Neural cell (in vitro differentiated cells): Measurements from ENCODE around the gene COL6A5. TPM values are rescaled to one million over a fixed set of nuclear protein-coding genes. Genes with fewer than 3 reads are reported as not detected.

Source experiments
- H2AFZ ChIP-seq: fragments of 200-600, 300-800 bp; sonication (generic), shearing (Covaris generic); 2 replicates; pipeline ENCODE4 v1.6.0; 2014; ENCODE audit warnings: low read depth, mild to moderate bottlenecking, antibody characterized with exemption, low read length, moderate library complexity
- H3F3A ChIP-seq: fragments of 200-600 bp; shearing (Covaris generic); 2 replicates; pipeline ENCODE4 v1.6.1; 2016; ENCODE audit warnings: mild to moderate bottlenecking, moderate library complexity, mixed read lengths, antibody characterized with exemption, low read length; ENCODE audit not compliant: insufficient read depth, poor library complexity, severe bottlenecking
- H3K27ac ChIP-seq: fragments of 200-600, 300-800 bp; sonication (generic), shearing (Covaris generic); 2 replicates; pipeline ENCODE4 v1.5.1; 2014; ENCODE audit warnings: mild to moderate bottlenecking, low read length, moderate library complexity
- H3K27me3 ChIP-seq: fragments of 300-800, 200-600 bp; sonication (generic), shearing (Covaris generic); 2 replicates; pipeline ENCODE4 v1.6.0; 2014; ENCODE audit warnings: mild to moderate bottlenecking, low read depth, low read length, moderate library complexity; ENCODE audit not compliant: insufficient read depth
- H3K36me3 ChIP-seq: fragments of 300-800, 200-600 bp; sonication (generic), shearing (Covaris generic); 2 replicates; pipeline ENCODE4 v1.5.1; 2014; ENCODE audit warnings: mild to moderate bottlenecking, antibody characterized with exemption, low read length, moderate library complexity; ENCODE audit not compliant: insufficient read depth
- H3K4me2 ChIP-seq: fragments of 300-800, 200-600 bp; sonication (generic), shearing (Covaris generic); 2 replicates; pipeline ENCODE4 v1.6.0; 2014; ENCODE audit warnings: mild to moderate bottlenecking, low read length
- H3K4me3 ChIP-seq: fragments of 300-800, 200-600 bp; sonication (generic), shearing (Covaris generic); 2 replicates; pipeline ENCODE4 v1.5.1; 2014; ENCODE audit warnings: mild to moderate bottlenecking, low read length, moderate library complexity
- H3K79me2 ChIP-seq: fragments of 200-600 bp; shearing (Covaris generic); replicated peaks from 2 replicates; pipeline ENCODE4 v1.6.0; 2014; ENCODE audit warnings: mild to moderate bottlenecking, low read length, moderate library complexity; ENCODE audit not compliant: insufficient read depth
- H3K9ac ChIP-seq: fragments of 300-800, 200-600 bp; sonication (generic), shearing (Covaris generic); 2 replicates; pipeline ENCODE4 v1.6.1; 2016; ENCODE audit warnings: mild to moderate bottlenecking, low read length, mixed read lengths
- H3K9me2 ChIP-seq: fragments of 200-600 bp; shearing (Covaris generic); 2 replicates; pipeline ENCODE4 v1.6.1; 2016; ENCODE audit warnings: mild to moderate bottlenecking, low read length, mixed read lengths; ENCODE audit not compliant: insufficient read depth
- H3K9me3 ChIP-seq: fragments of 200-600, 300-800 bp; sonication (generic), shearing (Covaris generic); 2 replicates; pipeline ENCODE4 v1.6.1; 2016; ENCODE audit warnings: mild to moderate bottlenecking, mixed run types, low read length, moderate library complexity, mixed read lengths
- H4K20me1 ChIP-seq: fragments of 200-600 bp; shearing (Covaris generic); 2 replicates; pipeline ENCODE4 v1.6.1; 2016; ENCODE audit warnings: mild to moderate bottlenecking, mixed run types; ENCODE audit not compliant: insufficient read depth
- CTCF ChIP-seq: fragments of 450-650 bp; IDR thresholded peaks from 2 replicates; pipeline ENCODE4 v1.5.1; 2014; ENCODE audit warnings: antibody characterized with exemption, mild to moderate bottlenecking, moderate library complexity; ENCODE audit not compliant: poor library complexity, severe bottlenecking
- EP300 ChIP-seq: fragments of 450-650 bp; conservative IDR thresholded peaks from 2 replicates; pipeline ENCODE4 v1.6.1; 2014; ENCODE audit warnings: antibody characterized with exemption, mild to moderate bottlenecking, moderate library complexity; ENCODE audit not compliant: poor library complexity, severe bottlenecking
- EZH2 ChIP-seq: fragments of 200-600, 300-800 bp; shearing (Covaris generic), sonication (generic); IDR thresholded peaks from 2 replicates; pipeline ENCODE4 v1.6.1; 2014; ENCODE audit warnings: antibody characterized with exemption, low read length, borderline replicate concordance, mild to moderate bottlenecking; ENCODE audit not compliant: insufficient read depth, poor library complexity, severe bottlenecking
- MXI1 ChIP-seq: fragments of 450-650 bp; conservative IDR thresholded peaks from 2 replicates; pipeline ENCODE4 v1.6.1; 2014; ENCODE audit warnings: antibody characterized with exemption, mild to moderate bottlenecking; ENCODE audit not compliant: poor library complexity, severe bottlenecking
- POLR2AphosphoS5 ChIP-seq: IDR thresholded peaks from 2 replicates; pipeline ENCODE4 v1.6.1; 2012
- RAD21 ChIP-seq: fragments of 450-650 bp; conservative IDR thresholded peaks from 2 replicates; pipeline ENCODE4 v1.6.1; 2014; ENCODE audit warnings: antibody characterized with exemption, mild to moderate bottlenecking, moderate library complexity
- REST ChIP-seq: IDR thresholded peaks from 2 replicates; pipeline ENCODE4 v1.6.1; 2012; ENCODE audit warnings: borderline replicate concordance
- SMC3 ChIP-seq: fragments of 450-650 bp; conservative IDR thresholded peaks from 2 replicates; pipeline ENCODE4 v1.6.1; 2014; ENCODE audit warnings: antibody characterized with exemption, mild to moderate bottlenecking, moderate library complexity; ENCODE audit not compliant: poor library complexity
- TAF1 ChIP-seq: IDR thresholded peaks from 2 replicates; pipeline ENCODE4 v1.6.1; 2012; ENCODE audit warnings: low read depth
- polyA plus RNA-seq: library from polyadenylated mRNA; depleted of rRNA; stranded (reverse); fragments of >200 nt; gene quantifications from 2 replicates; pipeline ENCODE4 v1.2.3, GENCODE V29; 2014

The COL6A5 gene
- polyA plus RNA-seq, 1 donor from 2014 or later, result not detected

GRCh38 chr3:130420466-130420865 lies 75.0 kb downstream of the COL6A5 start:
- Histone ChIP-seq H3K4me2 (no peak overlapping the region), H3K9me2 (no peaks in the 10 kb centered on the region)
- TF ChIP-seq TAF1, result no peak
- TF ChIP-seq CTCF, result no peak
- no peak for TF ChIP-seq MXI1
- TF ChIP-seq POLR2AphosphoS5, result no peak
- no peak for TF ChIP-seq EP300
- TF ChIP-seq SMC3, result no peak
- TF ChIP-seq EZH2, result no peak
- TF ChIP-seq REST, result no peak
- no peak for TF ChIP-seq RAD21

GRCh38 chr3:130423064-130423463 lies 77.6 kb downstream of the COL6A5 start:
- H3K4me2 ChIP-seq, result no peak overlapping the region
- no peaks in the 10 kb centered on the region for H3K9me3 ChIP-seq
- H2AFZ ChIP-seq, result no peak overlapping the region
- H3K79me2 ChIP-seq, result no peaks in the 10 kb centered on the region
- H3K9ac ChIP-seq, result no peak overlapping the region
- no peaks in the 10 kb centered on the region for H3F3A ChIP-seq
- H3K4me3 ChIP-seq, result no peak overlapping the region
- H4K20me1 ChIP-seq, result no peaks in the 10 kb centered on the region
- no peak overlapping the region for H3K27ac ChIP-seq
- H3K36me3 ChIP-seq, result no peaks in the 10 kb centered on the region
- no peaks in the 10 kb centered on the region for H3K27me3 ChIP-seq
- H3K9me2 ChIP-seq, result no peaks in the 10 kb centered on the region
- TF ChIP-seq TAF1, result no peak
- no peak for TF ChIP-seq SMC3
- no peak for TF ChIP-seq EZH2
- TF ChIP-seq CTCF, result no peak
- TF ChIP-seq MXI1, result no peak
- TF ChIP-seq RAD21, result no peak
- no peak for TF ChIP-seq REST
- no peak for TF ChIP-seq POLR2AphosphoS5
- TF ChIP-seq EP300, result no peak

More at GRCh38 chr3:130420466-130420865, 75.0 kb downstream of the COL6A5 start:
- Histone ChIP-seq H3K36me3 (no peaks in the 10 kb centered on the region), H3K27ac (no peak overlapping the region), H3K4me3 (no peak overlapping the region), H3K9ac (no peak overlapping the region), H3K79me2 (no peaks in the 10 kb centered on the region), H2AFZ (no peak overlapping the region), H4K20me1 (no peaks in the 10 kb centered on the region), H3K27me3 (peaks cover 4% of the 10 kb centered on the region), H3F3A (no peaks in the 10 kb centered on the region), H3K9me3 (no peaks in the 10 kb centered on the region)
